ENCODE results near the gene RAB44.

DNA sequence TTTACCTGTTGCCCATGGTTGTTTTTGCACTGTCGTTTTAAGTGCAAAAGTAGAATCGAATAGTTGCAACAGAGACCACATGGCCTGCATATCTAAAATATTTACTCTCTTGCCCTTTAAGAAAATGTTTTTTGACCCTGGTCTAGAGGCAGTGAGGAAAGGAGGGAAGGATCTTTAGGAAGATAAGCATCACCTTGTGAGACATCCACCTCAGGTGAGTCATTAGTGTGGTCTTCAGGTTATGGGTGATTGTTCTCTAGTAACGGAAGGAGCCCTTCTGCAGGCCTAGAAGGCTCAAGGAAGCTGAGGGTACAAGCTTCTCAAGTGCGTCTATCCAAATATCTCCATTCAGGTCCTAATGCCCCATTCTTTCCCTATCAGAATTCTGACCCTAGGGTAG lies 6.6 kb upstream of the RAB44 start:
- TF ChIP-seq CTCF (IDR thresholded peaks at IDR 0.05; ENCODE audit: low read depth, low read length) (no peak), POLR2A (IDR thresholded peaks at IDR 0.05; ENCODE audit: extremely low read depth, insufficient read length) (no peak)
- TF ChIP-seq, protein P1, sequence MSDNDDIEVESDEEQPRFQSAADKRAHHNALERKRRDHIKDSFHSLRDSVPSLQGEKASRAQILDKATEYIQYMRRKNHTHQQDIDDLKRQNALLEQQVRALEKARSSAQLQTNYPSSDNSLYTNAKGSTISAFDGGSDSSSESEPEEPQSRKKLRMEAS (IDR thresholded peaks at IDR 0.05; ENCODE audit: low read depth, low read length), result no peak
